HG03558 (cell line): Measurements from ENCODE around the gene MAGED2.
"Not testable (repeated sequence)": the region's sequence is repeated elsewhere in the genome, so short reads cannot be mapped to it uniquely, and the experiment has no call there.

Source experiments
- ATAC-seq: cut with Tn5 transposase; IDR thresholded peaks from one replicate; pipeline ENCODE4 v1.9.1; 2021; ENCODE audit warnings: moderate number of reproducible peaks; ENCODE audit not compliant: unreplicated experiment; ENCODE audit errors: extremely low read depth

The MAGED2 gene

GRCh38 chrX:54817220-54817820, 9.8 kb downstream of the MAGED2 start:
- ATAC-seq, result no peak

DNA sequence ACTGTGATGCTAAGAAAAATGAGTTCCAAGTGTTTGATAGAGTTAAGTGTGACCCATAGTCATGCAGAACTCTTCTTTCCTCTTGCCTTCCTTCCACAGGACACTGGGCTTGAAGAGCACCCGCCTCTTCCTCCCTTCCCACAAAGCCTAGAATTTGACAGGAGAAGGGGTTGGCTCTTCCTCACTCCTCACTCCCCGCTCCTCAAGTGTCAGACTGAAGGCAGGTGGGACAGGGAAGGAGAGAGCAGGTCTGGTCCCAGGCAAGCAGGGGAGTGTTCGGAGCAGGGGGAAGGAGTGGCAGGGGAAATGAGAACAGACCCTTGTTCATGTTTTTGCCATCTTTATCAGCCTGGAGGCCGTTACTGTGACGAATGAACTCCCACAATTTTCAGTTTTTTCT, 10.7 kb downstream of the MAGED2 start:
- no peak for ATAC-seq

GRCh38 chrX:54819201-54819600, 11.7 kb downstream of the MAGED2 start:
- no peak for ATAC-seq

DNA sequence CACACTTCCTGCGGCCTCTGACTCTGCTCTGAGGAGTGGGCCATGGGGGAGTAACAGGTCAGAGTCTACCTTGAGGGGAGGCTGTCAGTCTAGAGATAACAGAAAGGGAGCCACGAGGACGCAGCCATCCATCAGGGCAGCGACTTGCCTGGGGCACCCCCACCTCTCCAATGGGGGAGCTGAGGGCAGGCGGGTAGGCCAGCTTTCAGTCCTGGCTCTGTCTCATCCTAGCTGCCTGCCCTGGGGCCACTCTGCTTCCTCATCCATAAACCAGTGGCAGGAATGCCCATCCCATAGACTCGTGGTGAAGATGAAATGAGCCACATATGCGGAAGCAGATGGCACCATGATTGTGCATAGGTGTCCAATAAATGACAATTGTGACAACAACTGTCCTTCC, 13.2 kb downstream of the MAGED2 start:
- no peak for ATAC-seq

DNA sequence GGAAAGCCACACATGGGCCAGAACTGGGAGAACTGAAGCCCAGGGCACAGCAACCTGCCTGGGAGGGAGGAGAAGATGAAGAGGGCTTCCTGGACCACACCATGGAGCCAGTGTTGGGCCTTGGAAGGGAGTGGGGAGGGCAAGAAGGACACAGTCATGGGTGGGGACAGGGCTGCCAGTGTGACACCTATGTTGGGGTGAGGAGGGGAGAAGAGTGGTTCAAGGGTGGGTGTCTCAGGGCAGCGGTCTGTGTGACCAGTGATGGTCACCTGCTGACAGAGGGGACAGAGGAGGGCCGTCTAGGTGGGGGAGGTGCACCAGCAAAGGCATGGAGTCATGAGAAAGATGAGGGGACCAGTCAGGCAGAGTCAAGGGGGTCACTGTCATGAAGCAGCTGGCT, 13.8 kb downstream of the MAGED2 start:
- no peak for ATAC-seq

GRCh38 chrX:54824195-54824594, 16.6 kb downstream of the MAGED2 start:
- ATAC-seq, result no peak

GRCh38 chrX:54824722-54825121, 17.2 kb downstream of the MAGED2 start:
- ATAC-seq, result no peak

DNA sequence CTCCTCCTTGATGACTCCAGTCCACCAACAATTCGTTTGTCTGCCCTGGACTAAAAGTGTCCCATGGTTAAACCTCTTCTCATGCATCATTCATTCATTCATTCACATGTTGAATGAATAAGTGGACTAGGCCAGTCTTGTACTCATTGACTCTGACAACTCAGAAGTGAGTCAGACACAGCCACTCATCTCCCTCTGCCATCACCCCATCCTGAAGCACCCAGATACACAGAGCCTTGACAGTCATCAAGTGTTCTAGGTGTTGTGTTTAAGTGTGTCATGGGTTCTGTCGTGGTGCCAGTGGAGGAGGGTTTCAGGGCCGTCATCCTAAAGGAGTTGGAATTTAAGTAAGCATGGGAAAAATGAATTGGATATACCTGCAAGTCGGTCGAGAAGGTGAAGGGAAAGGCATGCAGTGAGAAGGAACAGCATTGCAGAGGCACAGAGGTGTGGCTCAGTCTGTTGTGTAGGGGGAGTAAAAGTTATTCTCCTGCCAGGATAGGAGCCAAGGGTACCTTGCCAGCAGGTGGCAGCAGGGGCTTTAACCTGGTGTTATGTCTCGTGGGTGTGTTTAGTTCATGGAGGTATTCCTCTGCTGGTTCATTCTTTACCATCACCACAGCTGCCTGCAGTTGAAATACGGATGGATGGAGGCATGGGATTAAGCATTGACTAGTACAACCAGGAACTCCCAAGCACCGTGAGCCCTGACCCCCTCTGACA, 18.3 kb downstream of the MAGED2 start:
- no peak for ATAC-seq

GRCh38 chrX:54826598-54826997, 19.1 kb downstream of the MAGED2 start:
- ATAC-seq, result no peak

- ATAC-seq, result no peak
Observed at GRCh38 chrX:54838583-54838982, 31.0 kb downstream of the MAGED2 start.

- not testable (repeated sequence) for ATAC-seq
Observed at GRCh38 chrX:54841184-54841874, 33.8 kb downstream of the MAGED2 start.

- no peak for ATAC-seq
Observed at GRCh38 chrX:54842607-54843006, 35.1 kb downstream of the MAGED2 start.

- no peak for ATAC-seq
Observed at GRCh38 chrX:54843050-54843449, 35.5 kb downstream of the MAGED2 start.

GRCh38 chrX:54847700-54848099, 40.2 kb downstream of the MAGED2 start:
- ATAC-seq, result not testable (repeated sequence)

DNA sequence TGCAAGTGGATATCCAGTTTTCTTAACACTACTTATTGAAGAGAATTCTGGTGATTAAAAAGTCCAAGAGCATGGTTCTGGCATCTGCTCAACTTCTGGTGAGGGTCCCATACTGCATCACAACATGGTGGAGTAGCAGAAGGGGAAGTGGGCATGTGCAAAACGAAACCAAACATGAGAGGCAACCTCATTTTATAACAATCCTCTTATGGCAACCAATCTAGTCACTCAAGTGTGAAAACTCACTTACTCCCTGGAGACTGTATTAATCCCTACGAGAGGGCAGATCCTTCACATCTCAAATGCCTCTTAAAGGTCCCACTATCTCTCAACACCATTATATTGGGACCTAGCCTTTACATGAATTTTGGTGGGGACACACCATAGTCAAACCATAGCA, 57.7 kb downstream of the MAGED2 start:
- ATAC-seq, result no peak
